GM12891 (cell line): ENCODE measurements around the gene NAA80.

Experiments used
- DNase-seq: peaks from one replicate; pipeline ENCODE4 v3.0.0; 2011; ENCODE audit warnings: low spot score; ENCODE audit not compliant: insufficient read length
- FAIRE-seq: peaks from 2 replicates; lab custom pipeline; 2011; peaks lifted over from hg19 to GRCh38; lab: Jason Lieb, UNC
- PAX5 ChIP-seq: IDR thresholded peaks from 2 replicates; pipeline ENCODE4 v1.6.1; 2011; ENCODE audit warnings: low read length, moderate library complexity, mild to moderate bottlenecking; ENCODE audit not compliant: insufficient read depth, severe bottlenecking
- POLR2A ChIP-seq: IDR thresholded peaks from 2 replicates; pipeline ENCODE4 v1.6.1; 2011; ENCODE audit warnings: low read depth, low read length, control low read depth
- POLR2AphosphoS5 ChIP-seq: IDR thresholded peaks from 2 replicates; pipeline ENCODE4 v1.6.1; 2011; ENCODE audit warnings: low read depth, low read length, control low read depth
- POU2F2 ChIP-seq: IDR thresholded peaks from 2 replicates; pipeline ENCODE4 v1.6.1; 2011; ENCODE audit warnings: low read depth, mild to moderate bottlenecking, control low read depth, low read length, moderate library complexity
- SPI1 ChIP-seq: IDR thresholded peaks from 2 replicates; pipeline ENCODE4 v1.6.1; 2011; ENCODE audit warnings: low read depth, low read length, control low read depth
- TAF1 ChIP-seq: IDR thresholded peaks from 2 replicates; pipeline ENCODE4 v1.6.1; 2011; ENCODE audit warnings: low read depth, low read length, control low read depth

NAA80 gene

GRCh38 chr3:50248387-50248786 lies 50.8 kb downstream of the NAA80 start:
- FAIRE-seq (no peak), DNase-seq (no peak)
- no peak for TF ChIP-seq PAX5
- no peak for TF ChIP-seq POU2F2
- TF ChIP-seq POLR2AphosphoS5, result no peak
- TF ChIP-seq POLR2A, result no peak
- no peak for TF ChIP-seq SPI1

GRCh38 chr3:50246517-50246954 lies 52.7 kb downstream of the NAA80 start:
- peak; percentile 83 for DNase-seq
- TF ChIP-seq SPI1, result peak; percentile 53
- no peak for TF ChIP-seq TAF1
- FAIRE-seq, result peak; percentile 92
